Neutrophil (primary cell): ENCODE data around the gene SPAG7.

Experiments used
- H3K27ac ChIP-seq: fragments of 200-600 bp; sonication (generic); 2 replicates; pipeline ENCODE4 v1.5.1; 2016; ENCODE audit warnings: mild to moderate bottlenecking, moderate library complexity
- H3K27me3 ChIP-seq: fragments of 200-600 bp; sonication (generic); 2 replicates; pipeline ENCODE4 v1.6.0; 2016; ENCODE audit warnings: mild to moderate bottlenecking
- H3K36me3 ChIP-seq: fragments of 200-600 bp; sonication (generic); 2 replicates; pipeline ENCODE4 v1.5.1; 2017
- H3K4me1 ChIP-seq, 2 experiments: fragments of 200-600 bp in 1 of 2; sonication (generic) in 1 of 2; 1 replicate in 1 of 2; 2 replicates in 1 of 2; pipeline versions ENCODE4 v1.5.1 to v1.6.1; 2013 to 2016; ENCODE audit warnings: low read depth in 1 of 2, low read length in 1 of 2, mild to moderate bottlenecking in 1 of 2, moderate library complexity in 1 of 2; ENCODE audit not compliant: control insufficient read depth in 1 of 2, insufficient read depth in 1 of 2
- H3K4me3 ChIP-seq, 2 experiments: fragments of 200-600 bp in 1 of 2; sonication (generic) in 1 of 2; 1 replicate in 1 of 2; 2 replicates in 1 of 2; pipeline ENCODE4 v1.5.1; 2013 to 2016; ENCODE audit warnings: low read depth in 1 of 2, low read length in 1 of 2, mild to moderate bottlenecking in 1 of 2, moderate library complexity in 1 of 2
- H3K9me3 ChIP-seq: fragments of 200-600 bp; sonication (generic); 2 replicates; pipeline ENCODE4 v1.5.1; 2016
- TF ChIP-seq, protein P1 (sequence below): fragments of 200-600 bp; sonication (generic); IDR thresholded peaks from 2 replicates; pipeline ENCODE4 v1.5.1; 2016; ENCODE audit warnings: antibody characterized with exemption

Gene SPAG7

GRCh38 chr17:4947411-4948165 lies 20.0 kb downstream of the SPAG7 start:
- TF ChIP-seq, protein P1, sequence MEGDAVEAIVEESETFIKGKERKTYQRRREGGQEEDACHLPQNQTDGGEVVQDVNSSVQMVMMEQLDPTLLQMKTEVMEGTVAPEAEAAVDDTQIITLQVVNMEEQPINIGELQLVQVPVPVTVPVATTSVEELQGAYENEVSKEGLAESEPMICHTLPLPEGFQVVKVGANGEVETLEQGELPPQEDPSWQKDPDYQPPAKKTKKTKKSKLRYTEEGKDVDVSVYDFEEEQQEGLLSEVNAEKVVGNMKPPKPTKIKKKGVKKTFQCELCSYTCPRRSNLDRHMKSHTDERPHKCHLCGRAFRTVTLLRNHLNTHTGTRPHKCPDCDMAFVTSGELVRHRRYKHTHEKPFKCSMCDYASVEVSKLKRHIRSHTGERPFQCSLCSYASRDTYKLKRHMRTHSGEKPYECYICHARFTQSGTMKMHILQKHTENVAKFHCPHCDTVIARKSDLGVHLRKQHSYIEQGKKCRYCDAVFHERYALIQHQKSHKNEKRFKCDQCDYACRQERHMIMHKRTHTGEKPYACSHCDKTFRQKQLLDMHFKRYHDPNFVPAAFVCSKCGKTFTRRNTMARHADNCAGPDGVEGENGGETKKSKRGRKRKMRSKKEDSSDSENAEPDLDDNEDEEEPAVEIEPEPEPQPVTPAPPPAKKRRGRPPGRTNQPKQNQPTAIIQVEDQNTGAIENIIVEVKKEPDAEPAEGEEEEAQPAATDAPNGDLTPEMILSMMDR, result no peak
- H3K4me3 ChIP-seq, result peak overlapping the region; percentile 99
- peak overlapping the region; percentile 96 for H3K27ac ChIP-seq
- peaks cover 32% of the 10 kb centered on the region for H3K36me3 ChIP-seq
- peaks cover 71 to 82% of the 10 kb centered on the region in 2 experiments for H3K4me1 ChIP-seq
- H3K27me3 ChIP-seq, result no peaks in the 10 kb centered on the region
- H3K9me3 ChIP-seq, result no peaks in the 10 kb centered on the region

- H3K4me1 ChIP-seq, result peaks cover 77 to 88% of the 10 kb centered on the region in 2 experiments
These were observed 20.6 kb downstream of the SPAG7 start for GRCh38 chr17:4947010-4947410.

DNA sequence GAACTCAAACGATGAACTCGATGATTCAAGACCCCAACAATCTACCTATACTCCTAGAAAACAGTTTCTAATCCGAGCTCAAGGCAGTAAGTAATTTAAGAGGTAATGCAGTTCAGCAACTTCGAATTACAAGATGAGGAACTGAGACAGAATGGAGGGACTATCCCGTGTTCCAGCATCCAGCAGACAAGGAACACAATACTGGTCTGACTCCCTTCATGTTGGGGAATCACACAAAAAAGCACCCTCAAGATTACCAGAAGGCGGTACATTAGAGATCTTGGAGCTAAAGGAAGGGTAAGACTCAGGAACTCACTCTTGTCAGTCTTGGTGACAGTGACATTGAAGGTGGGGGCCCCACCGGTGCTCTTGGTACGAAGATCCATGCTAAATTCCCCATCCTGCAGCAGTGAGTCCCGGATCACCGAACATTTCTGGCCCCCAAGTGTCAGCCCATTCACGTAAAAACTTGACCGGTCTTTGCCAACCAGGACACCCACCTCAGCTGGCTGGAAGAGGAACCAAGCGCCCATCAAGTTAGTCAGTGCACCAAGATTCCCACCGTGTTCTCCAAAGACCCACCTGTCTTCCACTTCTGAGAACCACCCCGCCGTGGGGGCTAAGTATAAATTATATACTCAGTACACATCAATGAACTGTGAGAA lies 21.2 kb downstream of the SPAG7 start:
- TF ChIP-seq, protein P1, result no peak
- H3K36me3 ChIP-seq, result peaks cover 39% of the 10 kb centered on the region
- H3K4me1 ChIP-seq, result peaks cover 79 to 91% of the 10 kb centered on the region in 2 experiments
- H3K4me3 ChIP-seq, result peak overlapping the region; percentile 99
- H3K9me3 ChIP-seq, result no peaks in the 10 kb centered on the region
- H3K27me3 ChIP-seq, result no peaks in the 10 kb centered on the region
- peak overlapping the region; percentile 96 for H3K27ac ChIP-seq

More at GRCh38 chr17:4947010-4947410, 20.6 kb downstream of the SPAG7 start:
- Histone ChIP-seq H3K9me3 (no peaks in the 10 kb centered on the region), H3K4me3 (peak overlapping the region; percentile 99), H3K36me3 (peaks cover 38% of the 10 kb centered on the region), H3K27me3 (no peaks in the 10 kb centered on the region), H3K27ac (peak overlapping the region; percentile 96)
- TF ChIP-seq, protein P1, result no peak

DNA sequence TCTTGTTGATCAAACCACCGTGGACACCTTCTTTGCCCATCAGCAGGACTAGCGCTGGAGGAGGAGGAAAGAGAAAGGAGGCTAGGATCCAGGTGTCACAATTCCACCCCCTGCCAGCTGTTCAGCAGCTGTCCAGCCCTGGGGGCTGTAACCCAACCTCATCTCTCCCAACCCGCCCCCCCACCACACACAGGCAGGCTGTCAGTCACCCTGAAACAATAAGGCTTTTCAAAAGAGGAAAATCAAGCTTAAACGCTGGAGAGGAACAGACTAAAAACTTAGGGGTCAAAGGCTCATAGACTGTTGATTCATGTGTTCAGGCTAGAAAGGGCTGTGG lies 21.7 kb downstream of the SPAG7 start:
- no peaks in the 10 kb centered on the region for H3K9me3 ChIP-seq
- TF ChIP-seq, protein P1, result no peak
- H3K36me3 ChIP-seq, result peaks cover 39% of the 10 kb centered on the region
- H3K27ac ChIP-seq, result peak overlapping the region; percentile 96
- H3K4me1 ChIP-seq, result peaks cover 79 to 91% of the 10 kb centered on the region in 2 experiments
- peak overlapping the region; percentile 99 for H3K4me3 ChIP-seq
- H3K27me3 ChIP-seq, result no peaks in the 10 kb centered on the region

DNA sequence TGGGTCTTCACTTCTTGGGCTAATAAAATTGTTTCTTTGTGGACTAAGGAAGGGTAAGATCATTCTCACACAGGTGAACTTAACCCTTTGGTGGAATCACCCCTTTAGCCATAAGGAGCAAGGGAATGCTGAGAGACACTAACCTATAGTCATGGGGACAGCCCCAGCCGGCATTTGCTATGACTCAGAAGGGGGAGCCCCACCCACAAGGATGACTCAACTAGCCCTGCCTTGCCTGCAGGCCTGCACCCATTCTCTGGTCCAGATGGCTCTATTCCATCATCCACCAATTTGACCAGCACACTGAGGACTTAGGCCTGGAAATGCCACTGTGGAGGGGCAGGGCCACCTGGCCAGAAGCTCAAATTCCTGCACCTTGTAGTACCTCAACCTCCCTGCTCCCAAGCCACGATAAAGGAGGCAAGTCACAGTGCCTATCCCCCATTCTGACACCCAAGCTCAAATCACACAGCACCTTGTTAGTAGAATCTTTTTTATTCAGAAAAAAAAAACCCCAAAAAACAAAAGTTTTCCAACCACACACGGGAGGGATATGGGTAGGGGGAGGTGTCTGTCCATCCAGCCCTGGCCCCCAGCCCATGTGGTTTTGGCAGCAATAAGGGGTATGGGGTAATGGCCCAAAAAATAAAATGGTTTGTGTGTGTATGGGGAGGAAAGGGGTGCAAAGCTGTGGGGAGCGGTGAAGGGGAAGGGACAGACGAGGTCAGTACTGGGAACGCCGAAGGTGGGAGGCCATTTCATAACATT lies 22.3 kb downstream of the SPAG7 start:
- Histone ChIP-seq H3K9me3 (no peaks in the 10 kb centered on the region), H3K4me3 (peak overlapping the region; percentile 99), H3K36me3 (peaks cover 39% of the 10 kb centered on the region), H3K4me1 (peaks cover 78 to 91% of the 10 kb centered on the region in 2 experiments), H3K27ac (peak overlapping the region; percentile 96), H3K27me3 (no peaks in the 10 kb centered on the region)
- TF ChIP-seq, protein P1, result no peak
